Ovary (tissue), 3 donors: ENCODE data around the gene MT1G.

Experiments used
- EP300 ChIP-seq: sonication (generic); formaldehyde crosslinking; IDR thresholded peaks from one replicate; pipeline ENCODE4 v1.6.1; 2017; ENCODE audit warnings: antibody characterized with exemption
- POLR2A ChIP-seq: fragments of 450-650 bp; IDR thresholded peaks from one replicate; pipeline ENCODE4 v1.6.1; 2017; ENCODE audit warnings: antibody characterized with exemption, mild to moderate bottlenecking, moderate library complexity
- TF ChIP-seq, protein P1 (sequence below), 3 donors: fragments of 450-650 bp in 2 of 3; fragments of 200-600 bp in 1 of 3; IDR thresholded peaks; one replicate each; pipeline versions ENCODE4 v1.5.1 to v1.8.0; 2016 to 2022; ENCODE audit warnings: antibody characterized with exemption in 3 of 3, mild to moderate bottlenecking in 1 of 3
- donor health status: DM: no; HTN: no; CAD: no.

DNA sequence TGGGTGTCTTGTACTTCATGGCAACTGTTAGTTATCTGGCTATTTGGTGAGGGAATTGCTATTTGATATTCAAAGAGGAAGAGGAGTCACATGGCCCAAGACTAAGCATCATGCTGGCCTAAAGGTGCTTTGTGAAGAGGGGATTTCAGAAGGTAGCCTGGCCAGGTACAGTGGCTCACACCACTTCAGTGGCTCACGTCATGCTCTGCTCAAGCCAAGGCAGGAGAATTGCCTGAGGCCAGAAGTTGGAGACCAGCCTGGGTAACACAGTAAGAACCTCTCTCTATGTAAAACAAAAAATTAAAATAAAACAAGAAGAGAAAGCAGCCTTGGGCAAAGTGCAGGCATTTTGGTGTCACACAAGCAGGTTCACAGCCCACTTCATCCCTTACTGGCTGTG lies 22.6 kb downstream of the MT1G start:
- TF ChIP-seq POLR2A: no peak
- TF ChIP-seq, protein P1, sequence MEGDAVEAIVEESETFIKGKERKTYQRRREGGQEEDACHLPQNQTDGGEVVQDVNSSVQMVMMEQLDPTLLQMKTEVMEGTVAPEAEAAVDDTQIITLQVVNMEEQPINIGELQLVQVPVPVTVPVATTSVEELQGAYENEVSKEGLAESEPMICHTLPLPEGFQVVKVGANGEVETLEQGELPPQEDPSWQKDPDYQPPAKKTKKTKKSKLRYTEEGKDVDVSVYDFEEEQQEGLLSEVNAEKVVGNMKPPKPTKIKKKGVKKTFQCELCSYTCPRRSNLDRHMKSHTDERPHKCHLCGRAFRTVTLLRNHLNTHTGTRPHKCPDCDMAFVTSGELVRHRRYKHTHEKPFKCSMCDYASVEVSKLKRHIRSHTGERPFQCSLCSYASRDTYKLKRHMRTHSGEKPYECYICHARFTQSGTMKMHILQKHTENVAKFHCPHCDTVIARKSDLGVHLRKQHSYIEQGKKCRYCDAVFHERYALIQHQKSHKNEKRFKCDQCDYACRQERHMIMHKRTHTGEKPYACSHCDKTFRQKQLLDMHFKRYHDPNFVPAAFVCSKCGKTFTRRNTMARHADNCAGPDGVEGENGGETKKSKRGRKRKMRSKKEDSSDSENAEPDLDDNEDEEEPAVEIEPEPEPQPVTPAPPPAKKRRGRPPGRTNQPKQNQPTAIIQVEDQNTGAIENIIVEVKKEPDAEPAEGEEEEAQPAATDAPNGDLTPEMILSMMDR (IDR thresholded peaks at IDR 0.05): no peak
- no peak for TF ChIP-seq EP300
